HL-60 (cell line): Measurements from ENCODE around the gene CST6.

ENCODE experiments used
- POLR2AphosphoS5 ChIP-seq: IDR thresholded peaks from 2 replicates; pipeline ENCODE4 v1.6.1; 2012; ENCODE audit warnings: low read depth
- TF ChIP-seq, protein P1 (sequence below): IDR thresholded peaks from one replicate; pipeline ENCODE4 v1.5.1; 2011; ENCODE audit warnings: low read length, control low read depth, inconsistent platforms; ENCODE audit not compliant: insufficient read depth

- TF ChIP-seq, protein P1, sequence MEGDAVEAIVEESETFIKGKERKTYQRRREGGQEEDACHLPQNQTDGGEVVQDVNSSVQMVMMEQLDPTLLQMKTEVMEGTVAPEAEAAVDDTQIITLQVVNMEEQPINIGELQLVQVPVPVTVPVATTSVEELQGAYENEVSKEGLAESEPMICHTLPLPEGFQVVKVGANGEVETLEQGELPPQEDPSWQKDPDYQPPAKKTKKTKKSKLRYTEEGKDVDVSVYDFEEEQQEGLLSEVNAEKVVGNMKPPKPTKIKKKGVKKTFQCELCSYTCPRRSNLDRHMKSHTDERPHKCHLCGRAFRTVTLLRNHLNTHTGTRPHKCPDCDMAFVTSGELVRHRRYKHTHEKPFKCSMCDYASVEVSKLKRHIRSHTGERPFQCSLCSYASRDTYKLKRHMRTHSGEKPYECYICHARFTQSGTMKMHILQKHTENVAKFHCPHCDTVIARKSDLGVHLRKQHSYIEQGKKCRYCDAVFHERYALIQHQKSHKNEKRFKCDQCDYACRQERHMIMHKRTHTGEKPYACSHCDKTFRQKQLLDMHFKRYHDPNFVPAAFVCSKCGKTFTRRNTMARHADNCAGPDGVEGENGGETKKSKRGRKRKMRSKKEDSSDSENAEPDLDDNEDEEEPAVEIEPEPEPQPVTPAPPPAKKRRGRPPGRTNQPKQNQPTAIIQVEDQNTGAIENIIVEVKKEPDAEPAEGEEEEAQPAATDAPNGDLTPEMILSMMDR = no peak
- no peak for TF ChIP-seq POLR2AphosphoS5
These were observed 28.8 kb upstream of the CST6 start for GRCh38 chr11:65982824-65983588.
